GM18511 (cell line): ENCODE measurements around the gene ERC2.

Source experiments
- ATAC-seq: cut with Tn5 transposase; IDR thresholded peaks from one replicate; pipeline ENCODE4 v1.9.1; 2021; ENCODE audit warnings: mild to moderate bottlenecking, moderate library complexity; ENCODE audit not compliant: unreplicated experiment

Gene ERC2

DNA sequence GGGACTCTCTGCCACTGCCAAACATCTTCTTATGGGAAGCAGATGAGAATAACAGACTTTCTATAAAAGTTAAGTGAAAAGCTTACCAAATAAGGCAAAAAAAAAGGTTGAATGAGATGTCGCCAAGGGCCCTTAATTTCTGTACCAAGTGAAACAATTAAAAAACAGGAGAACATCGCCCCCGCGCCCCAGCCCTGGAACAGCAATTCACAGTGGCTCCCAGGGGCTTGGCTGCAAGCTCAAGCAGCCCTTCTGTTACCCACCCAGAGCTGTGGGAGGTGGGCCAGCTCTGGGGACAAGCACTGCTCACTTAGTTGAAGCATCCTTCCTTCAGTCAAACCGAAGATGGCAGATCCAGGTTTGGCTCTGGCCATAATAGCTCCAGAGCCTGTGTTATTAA is 208.0 kb downstream of the ERC2 start:
- no peak for ATAC-seq

DNA sequence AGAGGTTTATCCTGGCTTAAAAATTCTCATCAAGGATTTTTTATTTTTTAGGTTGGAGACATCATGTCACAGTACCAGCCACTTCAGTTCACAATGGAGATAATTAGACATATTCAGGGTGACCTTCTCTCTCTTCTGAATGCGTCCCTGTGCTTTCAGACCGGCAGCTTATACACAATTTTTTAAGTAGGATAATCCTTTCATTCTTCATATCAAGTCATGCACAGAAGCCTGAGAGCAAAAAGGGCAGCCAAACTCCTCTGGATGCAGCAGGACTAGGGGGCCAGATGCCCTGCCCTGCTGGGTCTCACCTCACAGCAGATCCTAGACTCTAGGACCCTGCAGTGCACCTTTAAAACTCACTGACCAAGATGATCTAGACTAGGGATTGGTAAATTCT is 210.4 kb downstream of the ERC2 start:
- ATAC-seq, result no peak

- ATAC-seq, result no peak
Measured at GRCh38 chr3:56254835-56255234, 213.4 kb downstream of the ERC2 start.

- no peak for ATAC-seq
Measured at GRCh38 chr3:56253941-56254665, 214.2 kb downstream of the ERC2 start.

- ATAC-seq, result no peak
Measured at GRCh38 chr3:56251343-56251945, 216.8 kb downstream of the ERC2 start.

GRCh38 chr3:56248021-56248420 is 220.2 kb downstream of the ERC2 start:
- ATAC-seq, result no peak

GRCh38 chr3:56238299-56238698 is 230.0 kb downstream of the ERC2 start:
- no peak for ATAC-seq

- no peak for ATAC-seq
Measured at GRCh38 chr3:56233742-56234141, 234.5 kb downstream of the ERC2 start.

GRCh38 chr3:56229311-56229710 is 239.0 kb downstream of the ERC2 start:
- no peak for ATAC-seq

- ATAC-seq, result no peak
Measured at GRCh38 chr3:56222866-56223265, 245.4 kb downstream of the ERC2 start.

DNA sequence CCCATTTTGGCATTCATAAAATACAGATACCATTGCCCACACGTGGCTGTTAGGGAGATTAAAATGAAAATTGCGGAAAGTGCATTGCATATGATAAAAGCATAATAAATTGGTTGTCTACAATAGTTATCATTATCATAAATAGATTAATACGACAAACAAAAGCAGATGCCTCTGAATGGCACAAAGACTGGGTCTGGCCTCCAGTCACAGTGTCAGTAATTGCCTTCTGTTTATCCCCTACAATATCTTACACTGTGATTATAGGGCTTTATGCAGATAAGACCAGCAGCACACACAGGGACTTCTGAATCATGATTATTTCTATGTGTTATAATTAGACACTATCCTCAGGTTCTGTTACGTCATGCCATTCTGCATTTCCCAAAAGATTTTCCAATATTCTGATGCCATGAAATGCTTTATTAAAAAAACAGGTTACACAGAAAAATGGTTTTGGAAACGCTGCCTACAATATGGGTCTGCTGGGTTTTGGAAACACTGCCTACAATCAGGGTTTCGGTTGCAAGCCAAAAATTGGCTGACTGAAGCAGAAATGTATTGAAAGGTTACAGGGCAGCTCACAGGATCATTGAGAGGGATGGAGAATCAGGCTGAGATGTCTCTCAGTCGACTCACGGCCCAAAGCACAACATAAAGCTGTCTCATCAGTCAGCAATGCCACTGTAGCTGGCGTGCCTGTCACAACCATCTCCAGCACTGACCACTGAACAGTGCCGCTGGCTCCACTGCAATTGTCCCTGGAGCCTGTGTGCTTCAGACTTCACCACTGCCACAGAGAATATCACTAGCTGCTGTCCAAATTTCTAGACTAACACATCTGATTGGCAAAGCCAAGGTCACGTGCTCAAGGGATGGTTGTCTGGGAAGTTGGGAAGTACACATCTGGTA is 248.1 kb downstream of the ERC2 start:
- ATAC-seq, result no peak

DNA sequence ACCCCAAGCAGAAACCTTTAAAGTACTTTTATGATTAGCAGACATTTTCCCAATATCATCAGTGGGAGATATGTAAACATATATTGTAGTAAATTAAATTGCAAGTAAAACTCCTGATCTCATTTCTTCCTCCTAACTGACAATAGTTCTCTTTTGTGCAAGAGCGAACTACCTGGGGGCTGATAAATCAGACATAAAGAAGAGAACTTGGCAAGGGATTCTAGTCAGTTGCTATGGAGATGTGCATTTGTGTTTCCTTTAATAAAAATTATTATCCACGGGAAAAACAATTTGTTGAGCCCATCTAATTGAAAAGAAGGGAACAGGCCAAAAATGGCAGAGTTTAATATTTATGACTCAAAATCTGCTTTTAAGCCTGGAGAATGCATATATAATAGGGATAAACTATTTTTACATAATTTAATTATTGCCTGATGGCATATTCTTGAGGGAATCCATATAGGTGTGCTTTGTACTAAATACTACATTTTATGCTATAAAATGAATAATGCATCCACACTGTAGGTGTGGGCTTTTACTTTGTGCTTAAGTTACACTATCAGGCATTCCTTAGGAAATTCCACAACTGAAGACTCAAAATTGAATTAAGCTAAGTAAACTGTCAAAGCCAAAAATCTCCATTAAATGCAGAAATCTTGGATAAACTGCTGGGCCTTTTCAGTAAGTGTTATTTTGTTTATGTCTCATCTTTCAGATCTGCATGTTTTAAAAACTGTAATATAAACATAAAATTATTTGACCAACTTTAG is 258.1 kb downstream of the ERC2 start:
- ATAC-seq, result no peak

GRCh38 chr3:56207922-56208321 is 260.3 kb downstream of the ERC2 start:
- no peak for ATAC-seq

DNA sequence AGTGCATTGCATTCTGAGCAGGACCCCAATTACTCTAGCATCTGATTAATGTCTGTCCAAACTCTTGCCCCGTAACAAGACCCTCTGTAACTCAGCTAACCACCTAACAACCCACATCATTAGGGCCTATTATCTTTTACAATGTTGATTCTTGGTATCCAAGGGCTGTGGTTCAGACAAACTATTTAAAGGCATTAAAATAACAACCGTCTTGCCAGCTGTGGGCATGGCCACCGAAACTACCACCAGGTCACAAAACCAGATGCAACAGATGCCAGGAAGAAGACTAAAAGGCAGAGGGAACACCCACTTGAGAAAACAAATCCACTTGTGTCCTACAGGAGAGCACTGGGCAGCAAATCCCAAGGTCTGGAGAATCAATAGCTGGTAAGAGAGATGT is 262.9 kb downstream of the ERC2 start:
- no peak for ATAC-seq

DNA sequence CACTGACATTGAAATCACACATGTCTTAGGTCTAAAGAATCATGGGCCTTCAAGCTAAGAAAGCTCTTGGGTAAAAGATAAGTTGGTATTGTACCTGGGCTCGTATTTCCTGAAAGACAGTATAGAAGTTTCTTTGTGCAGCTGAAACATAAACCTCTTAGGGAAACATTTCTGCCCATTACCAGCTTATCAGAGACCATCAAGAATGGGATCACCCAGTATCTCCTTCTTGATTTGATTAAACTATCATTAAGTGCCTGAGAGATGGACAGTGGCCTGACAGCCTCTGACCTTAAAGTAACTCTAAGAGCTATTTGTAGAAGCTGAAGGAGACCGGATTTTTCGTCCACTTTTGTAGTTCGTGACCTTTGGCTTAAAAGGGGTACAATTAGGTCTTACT is 265.3 kb downstream of the ERC2 start:
- no peak for ATAC-seq

- no peak for ATAC-seq
Measured at GRCh38 chr3:56201407-56201806, 266.9 kb downstream of the ERC2 start.

- ATAC-seq, result no peak
Measured at GRCh38 chr3:56200251-56200650, 268.0 kb downstream of the ERC2 start.

GRCh38 chr3:56197991-56198390 is 270.3 kb downstream of the ERC2 start:
- ATAC-seq, result no peak

- no peak for ATAC-seq
Measured at GRCh38 chr3:56197259-56197965, 270.9 kb downstream of the ERC2 start.

GRCh38 chr3:56196700-56197099 is 271.6 kb downstream of the ERC2 start:
- no peak for ATAC-seq
